GM10847 (cell line): ENCODE measurements around the gene USP11.

Experiments used
- POLR2A ChIP-seq: IDR thresholded peaks from 2 replicates; pipeline ENCODE4 v1.6.1; 2011; ENCODE audit not compliant: insufficient read length; ENCODE audit errors: extremely low read depth

The USP11 gene

DNA sequence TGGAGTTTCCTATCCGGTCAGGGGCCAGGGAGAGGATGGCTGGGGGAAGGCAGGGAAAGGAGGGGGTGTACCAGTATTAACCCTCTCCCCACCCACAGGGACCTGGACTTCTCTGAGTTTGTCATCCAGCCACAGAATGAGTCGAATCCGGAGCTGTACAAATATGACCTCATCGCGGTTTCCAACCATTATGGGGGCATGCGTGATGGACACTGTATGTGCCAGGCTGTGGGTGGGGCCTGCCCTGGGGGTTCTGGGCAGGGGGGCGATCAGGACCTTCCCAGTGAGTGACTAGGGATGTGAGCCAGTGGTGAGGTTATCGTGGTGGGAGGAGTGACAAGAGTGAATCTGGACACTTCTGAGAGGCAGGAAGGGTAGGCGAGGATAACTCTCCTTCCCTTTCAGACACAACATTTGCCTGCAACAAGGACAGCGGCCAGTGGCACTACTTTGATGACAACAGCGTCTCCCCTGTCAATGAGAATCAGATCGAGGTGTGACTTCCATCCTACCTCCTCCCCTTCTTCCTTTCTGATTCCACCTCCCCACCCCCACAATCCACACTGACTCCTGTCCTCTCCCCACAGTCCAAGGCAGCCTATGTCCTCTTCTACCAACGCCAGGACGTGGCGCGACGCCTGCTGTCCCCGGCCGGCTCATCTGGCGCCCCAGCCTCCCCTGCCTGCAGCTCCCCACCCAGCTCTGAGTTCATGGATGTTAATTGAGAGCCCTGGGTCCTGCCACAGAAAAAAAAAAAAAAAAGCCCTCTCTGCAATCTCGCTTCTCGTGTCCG, 14.6 kb downstream of the USP11 start:
- no peak for TF ChIP-seq POLR2A

DNA sequence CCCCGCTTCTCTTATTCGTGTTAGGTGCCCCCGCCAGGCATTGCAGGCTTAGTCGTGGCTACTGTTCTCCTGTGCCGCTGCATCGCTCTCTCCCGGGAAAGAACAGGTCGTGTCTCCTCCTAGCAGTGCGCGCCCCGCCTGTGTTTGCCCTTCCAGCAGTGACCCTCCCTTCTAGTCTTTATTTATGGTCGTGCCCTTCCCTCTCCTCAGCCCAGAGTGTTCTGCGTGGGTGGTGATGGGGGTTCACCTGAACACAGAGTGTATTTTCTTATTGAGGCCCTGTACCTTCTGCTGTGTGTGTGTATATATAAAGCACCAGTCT, 15.2 kb downstream of the USP11 start:
- no peak for TF ChIP-seq POLR2A

DNA sequence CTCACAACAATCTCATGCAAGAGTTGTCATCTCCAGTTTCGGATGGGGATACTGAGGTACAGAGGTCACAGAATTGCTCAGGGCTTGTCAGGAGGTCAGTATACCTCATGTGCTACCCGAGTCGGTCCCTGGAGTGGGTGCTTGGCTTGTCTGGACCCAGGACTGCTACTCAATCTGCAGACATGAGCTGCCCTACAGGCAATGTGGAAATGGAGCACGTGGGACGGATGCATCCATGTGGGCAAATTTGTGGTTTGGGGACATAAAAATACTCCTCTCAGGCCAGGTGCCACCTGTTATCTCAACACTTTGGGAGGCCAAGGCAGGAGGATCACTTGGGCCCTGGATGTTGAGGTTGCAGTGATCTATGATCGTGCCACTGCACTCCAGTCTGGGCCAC, 15.8 kb downstream of the USP11 start:
- no peak for TF ChIP-seq POLR2A

DNA sequence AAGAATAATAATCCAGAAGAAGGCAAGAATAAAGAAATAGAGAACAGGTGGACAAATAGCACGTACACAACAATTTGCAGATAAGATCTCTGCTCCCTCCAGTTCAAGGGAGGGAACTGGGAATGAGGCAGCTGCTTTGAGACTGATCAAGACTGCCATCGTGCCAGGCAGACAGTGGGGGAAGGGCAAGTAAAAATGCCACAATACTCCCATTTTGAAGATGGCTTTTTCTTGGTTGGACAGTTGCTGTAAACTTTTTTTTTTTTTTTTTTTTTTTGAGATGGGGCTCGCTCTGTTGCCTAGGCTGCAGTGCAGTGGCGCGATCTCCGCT, 17.2 kb downstream of the USP11 start:
- TF ChIP-seq POLR2A = no peak

DNA sequence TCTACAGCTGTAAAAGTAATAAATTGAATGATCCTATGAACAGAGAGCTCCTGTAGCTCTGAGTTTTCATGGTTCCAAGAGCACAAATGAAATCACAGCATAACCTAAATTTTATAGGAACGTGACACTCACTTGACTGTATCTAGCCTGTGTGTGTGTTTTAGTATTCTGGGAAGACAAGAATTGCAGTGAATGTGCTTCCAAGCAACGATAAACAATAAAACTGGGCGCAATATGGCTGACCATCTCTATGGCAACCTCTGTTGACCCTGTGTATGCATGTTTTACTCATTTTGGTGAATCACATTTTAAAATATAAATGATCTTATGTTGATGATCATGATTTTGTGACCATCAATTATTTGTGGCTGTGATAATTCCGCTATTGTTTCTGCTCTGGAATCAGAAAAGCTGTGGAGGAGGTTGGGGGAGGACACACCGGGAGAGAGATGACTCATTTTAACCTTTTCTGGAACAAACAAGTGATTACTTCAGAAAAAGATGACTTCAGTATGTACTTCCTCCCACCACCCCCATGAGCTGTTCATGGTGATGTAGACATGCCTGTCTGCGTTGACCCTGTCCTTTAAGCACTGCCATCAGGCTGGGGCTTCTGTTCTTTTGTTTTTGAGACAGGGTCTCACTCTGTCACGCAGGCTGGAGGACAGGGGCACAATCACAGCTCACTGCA, 31.8 kb downstream of the USP11 start:
- no peak for TF ChIP-seq POLR2A

DNA sequence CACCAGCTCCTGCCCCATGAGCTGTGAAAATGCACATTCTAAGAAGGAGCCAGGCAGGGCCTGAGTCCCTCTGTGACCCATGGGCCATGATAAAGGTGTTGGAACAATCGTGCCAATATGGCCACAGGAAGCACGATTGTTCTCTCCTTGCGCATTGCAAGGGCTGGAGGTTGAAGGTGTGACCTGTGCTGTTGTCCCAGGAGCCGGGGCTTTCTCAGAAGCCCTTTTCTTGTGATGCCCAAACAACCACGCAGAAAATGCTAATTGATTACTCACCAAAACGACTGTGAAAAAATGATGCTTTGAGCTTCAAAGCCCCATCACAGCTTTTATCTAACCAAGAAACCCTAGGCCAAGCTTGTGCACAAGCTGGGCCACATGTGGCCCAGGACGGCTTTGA, 33.8 kb downstream of the USP11 start:
- no peak for TF ChIP-seq POLR2A

DNA sequence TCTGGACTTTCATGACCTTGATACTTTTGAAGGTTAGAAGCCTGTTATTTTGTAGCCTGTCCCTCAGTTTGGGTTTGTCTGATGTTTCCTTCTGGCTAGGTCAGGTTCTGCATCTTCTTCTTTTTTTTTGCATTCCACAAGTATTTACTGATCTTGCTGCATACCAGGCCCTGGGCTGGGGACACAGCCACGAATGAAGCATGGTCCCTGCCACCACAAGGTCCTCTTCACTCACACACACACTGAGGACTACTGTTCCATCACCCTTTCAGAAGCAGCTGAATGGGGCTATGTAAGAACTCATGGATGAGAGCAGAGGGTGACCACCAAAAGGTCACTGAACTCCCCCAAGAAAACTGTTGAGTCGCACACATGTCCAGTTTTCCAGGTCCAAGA, 39.2 kb downstream of the USP11 start:
- TF ChIP-seq POLR2A = no peak

DNA sequence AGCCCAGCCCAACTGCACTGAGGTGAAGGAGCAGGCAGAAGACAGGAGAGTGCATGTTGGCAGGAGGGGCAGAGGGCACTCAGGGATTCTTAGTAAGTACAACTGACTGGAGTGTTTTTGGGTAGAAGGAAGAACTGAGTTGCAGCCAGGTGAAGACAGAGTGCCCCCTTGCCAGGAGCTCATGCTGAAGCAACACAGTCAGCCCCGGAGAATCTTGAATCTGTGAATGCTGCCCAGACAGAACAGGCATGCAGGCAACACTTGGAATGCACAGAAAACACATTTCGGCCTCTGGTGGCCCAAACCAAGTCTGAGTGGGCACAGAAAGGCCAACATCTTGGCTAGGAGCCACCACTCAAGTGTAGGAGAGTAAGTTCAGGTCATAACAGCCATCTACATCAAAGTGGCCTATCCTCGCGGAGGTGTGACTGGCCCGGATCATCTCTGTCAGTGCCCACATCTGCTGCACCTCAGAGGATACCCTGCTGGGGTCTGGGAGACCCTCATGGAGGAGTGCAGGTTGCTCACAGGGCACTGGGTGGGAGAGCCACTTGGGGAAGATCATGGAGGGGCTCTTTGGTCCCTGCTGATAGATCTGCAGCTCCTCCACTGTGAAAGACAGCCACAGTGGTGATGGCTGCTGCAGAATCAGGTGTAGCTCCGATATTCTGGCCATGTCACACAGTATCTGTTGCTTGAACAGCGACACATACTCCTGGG, 40.4 kb downstream of the USP11 start:
- TF ChIP-seq POLR2A = no peak

DNA sequence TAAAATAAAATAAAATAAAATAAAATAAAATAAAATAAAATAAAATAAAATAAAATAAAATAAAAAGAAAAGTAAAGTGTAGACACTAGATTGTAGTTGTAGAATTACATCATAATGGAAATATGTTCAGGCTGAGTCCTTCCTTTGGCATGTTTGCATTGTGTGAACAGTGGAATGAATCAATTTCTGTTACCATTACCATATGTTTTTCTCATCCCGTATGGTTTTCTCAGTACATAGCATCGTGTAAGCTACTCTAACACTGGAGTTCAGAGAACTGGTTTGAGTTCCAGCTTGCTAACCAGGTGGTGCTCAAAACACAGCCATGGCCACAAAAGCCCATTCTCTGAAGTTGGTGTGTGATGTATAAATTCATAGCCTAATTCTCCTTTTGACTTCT, 45.9 kb downstream of the USP11 start:
- TF ChIP-seq POLR2A = no peak

DNA sequence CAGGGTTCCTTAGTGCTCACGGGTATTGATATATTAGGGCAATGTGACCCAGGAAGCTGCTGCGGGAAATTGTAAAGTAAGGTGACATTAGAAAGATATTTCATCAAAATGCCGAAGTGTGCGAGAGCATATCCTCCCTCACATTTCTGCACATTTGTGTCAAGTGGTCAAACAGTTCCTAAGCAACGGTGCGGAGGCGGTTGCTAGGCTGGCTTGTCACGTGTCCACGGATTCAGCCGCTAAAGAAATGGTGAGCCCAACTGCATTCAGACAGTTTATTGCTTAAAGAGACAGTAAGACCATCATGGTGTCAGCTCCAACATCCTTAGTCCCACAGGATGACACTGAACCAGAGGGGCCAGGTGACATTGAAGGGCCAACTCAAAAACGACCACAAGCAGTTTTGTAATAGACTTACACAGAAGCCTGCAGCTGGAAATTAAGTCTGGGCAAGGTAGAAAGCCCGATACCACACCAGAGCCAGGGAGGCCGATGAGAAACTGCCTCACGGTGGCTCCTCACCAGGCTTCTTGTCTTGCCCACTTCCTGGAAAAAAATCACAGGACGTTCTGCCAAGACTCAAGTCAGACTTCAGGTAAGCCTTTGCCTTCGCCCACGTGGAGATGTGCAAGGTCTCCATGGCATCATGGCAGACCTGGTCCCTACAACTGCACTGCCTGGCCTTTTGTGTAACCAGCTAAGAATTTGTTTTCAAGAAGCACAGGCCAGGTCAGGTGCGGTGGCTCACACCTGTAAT, 50.4 kb downstream of the USP11 start:
- no peak for TF ChIP-seq POLR2A

DNA sequence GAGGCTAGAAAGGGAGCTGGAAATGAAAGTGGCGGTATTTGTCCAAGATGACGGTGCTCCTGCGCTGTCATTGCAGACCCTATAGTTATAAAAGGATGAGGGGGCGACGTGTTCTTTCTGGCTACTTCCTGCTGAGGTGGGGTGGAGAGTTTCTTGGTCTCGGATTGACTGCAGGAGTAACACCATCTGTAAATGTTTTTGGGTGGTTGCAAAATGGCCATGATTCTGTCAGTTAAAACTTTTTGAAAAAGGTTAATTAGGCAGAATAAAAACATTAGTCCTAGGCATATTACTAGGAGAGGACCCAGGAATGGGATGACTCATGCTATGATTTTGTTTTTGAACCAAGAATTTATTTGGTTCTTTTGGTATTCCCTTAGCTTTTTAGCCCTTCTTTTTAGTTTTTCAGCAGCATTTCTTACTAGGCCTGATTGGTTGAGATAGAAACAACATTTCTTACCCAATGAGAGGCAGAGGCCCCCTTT, 53.1 kb downstream of the USP11 start:
- TF ChIP-seq POLR2A = no peak

DNA sequence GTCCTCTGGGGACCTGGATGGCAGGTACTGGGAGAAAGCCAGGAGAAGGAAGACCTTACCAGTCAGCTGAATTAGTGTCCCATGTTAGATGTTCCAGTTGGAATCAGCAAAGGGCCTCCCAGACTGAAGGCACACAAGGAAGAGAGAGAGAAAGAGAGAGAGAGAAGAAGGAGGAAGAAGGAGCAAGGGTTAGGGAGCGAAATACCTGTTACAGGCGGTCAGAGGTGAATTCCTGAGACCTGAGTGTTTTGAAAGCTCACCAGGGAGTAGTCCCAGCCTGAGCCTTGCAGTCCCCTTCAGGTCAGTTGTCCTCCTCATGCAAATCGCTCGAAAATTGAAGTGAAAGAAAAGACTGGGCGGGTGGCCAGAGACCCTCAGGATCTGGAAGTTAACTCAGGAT, 60.3 kb downstream of the USP11 start:
- no peak for TF ChIP-seq POLR2A

DNA sequence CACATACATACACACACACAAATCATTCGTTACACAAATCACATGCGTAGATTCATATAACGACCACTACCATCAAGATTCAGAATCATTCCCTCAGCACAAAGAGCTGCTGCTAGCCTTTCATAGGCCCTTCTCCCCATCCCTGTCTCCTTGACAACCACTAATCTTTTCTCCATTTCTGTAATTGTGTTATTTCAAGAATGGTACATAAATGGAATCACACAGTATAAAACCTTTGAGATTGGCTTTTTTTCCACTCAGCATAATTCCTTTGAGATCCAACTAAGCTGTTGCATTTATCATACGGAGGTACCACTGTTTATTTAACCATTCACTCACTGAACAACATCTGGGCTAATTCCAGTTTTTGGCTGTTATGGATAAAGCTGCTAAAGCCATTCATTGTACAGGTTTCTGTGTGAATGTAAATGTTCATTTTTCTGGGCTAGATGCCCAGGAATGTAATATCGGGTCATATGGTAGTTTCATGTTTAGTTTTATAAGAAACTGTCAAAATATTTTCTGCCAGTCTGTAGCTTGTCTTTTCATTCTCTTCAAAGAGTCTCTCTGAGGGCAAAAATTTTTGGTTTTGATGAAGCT, 64.1 kb downstream of the USP11 start:
- no peak for TF ChIP-seq POLR2A

DNA sequence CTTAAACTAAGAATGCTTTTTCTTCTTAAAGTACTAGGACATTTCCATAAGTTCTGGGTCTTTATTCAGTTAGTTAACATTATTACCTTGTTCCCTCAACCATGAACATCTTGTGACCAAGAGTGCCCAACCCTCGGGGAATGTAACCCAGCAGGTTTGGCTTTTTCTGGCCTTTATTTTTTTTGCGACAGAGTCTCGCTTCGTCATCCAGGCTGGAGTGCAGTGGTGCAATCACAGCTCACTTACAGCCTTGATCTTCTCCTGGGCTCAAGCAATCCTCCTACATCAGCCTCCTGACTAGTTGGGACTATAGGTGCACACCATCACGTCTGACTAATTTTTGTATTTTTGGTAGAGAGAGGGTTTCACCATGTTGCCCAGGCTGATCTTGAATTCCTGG, 65.1 kb downstream of the USP11 start:
- TF ChIP-seq POLR2A = no peak
